ENCODE measurements around the gene RALBP1.

DNA sequence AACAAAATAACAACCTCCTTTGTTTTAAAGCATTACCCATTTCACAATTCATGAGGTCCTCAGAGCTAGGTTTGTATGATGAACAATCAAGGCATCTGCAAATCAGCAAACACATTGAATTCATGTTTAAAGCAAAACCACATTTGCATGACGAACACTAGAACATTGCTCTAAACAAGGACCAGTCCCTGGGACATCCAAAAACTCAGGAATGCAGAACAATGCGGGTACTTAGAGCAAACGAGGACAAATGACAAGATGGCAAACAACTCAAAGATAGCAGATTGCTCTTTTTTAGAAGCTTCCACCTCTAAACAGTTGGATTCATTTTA is 45.7 kb upstream of the RALBP1 start:
- TF ChIP-seq POLR2AphosphoS5 (IDR thresholded peaks at IDR 0.05) (no peak), POLR2A (IDR thresholded peaks at IDR 0.05) (no peak)
- TF ChIP-seq, protein P1, sequence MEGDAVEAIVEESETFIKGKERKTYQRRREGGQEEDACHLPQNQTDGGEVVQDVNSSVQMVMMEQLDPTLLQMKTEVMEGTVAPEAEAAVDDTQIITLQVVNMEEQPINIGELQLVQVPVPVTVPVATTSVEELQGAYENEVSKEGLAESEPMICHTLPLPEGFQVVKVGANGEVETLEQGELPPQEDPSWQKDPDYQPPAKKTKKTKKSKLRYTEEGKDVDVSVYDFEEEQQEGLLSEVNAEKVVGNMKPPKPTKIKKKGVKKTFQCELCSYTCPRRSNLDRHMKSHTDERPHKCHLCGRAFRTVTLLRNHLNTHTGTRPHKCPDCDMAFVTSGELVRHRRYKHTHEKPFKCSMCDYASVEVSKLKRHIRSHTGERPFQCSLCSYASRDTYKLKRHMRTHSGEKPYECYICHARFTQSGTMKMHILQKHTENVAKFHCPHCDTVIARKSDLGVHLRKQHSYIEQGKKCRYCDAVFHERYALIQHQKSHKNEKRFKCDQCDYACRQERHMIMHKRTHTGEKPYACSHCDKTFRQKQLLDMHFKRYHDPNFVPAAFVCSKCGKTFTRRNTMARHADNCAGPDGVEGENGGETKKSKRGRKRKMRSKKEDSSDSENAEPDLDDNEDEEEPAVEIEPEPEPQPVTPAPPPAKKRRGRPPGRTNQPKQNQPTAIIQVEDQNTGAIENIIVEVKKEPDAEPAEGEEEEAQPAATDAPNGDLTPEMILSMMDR (IDR thresholded peaks at IDR 0.05), result no peak
